OCI-M1 (cell line): ENCODE data around the gene PTPN18.

Source experiments
- DNase-seq: peaks from one replicate; lab custom pipeline; 2025; lab: John Stamatoyannopoulos, UW

The PTPN18 gene

GRCh38 chr2:130365075-130365474 lies 9.2 kb downstream of the PTPN18 start:
- no peak for DNase-seq

DNA sequence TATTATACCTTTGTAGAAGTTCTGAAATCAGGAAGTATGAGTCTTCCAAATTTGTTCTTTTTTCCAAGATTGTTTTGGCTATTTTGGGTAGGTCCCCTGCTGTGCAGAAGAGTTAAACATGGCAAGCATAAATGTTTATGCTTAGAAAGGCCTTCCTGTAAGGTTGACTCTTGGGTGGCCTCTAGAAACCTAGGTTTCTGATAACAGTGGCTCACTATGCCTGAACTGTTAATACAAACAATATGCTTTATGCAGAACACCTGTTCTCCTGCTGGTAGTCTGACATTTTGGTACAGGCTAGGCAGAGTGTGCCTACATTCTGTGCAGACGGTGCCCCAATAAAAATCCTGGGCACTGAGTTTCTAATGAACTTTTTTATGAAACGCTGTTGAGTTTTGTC lies 10.1 kb downstream of the PTPN18 start:
- no peak for DNase-seq

- no peak for DNase-seq
These were observed 10.9 kb downstream of the PTPN18 start for GRCh38 chr2:130366720-130367119.

GRCh38 chr2:130368786-130369185 lies 12.9 kb downstream of the PTPN18 start:
- no peak for DNase-seq

- no peak for DNase-seq
These were observed 13.6 kb downstream of the PTPN18 start for GRCh38 chr2:130369311-130369964.

DNA sequence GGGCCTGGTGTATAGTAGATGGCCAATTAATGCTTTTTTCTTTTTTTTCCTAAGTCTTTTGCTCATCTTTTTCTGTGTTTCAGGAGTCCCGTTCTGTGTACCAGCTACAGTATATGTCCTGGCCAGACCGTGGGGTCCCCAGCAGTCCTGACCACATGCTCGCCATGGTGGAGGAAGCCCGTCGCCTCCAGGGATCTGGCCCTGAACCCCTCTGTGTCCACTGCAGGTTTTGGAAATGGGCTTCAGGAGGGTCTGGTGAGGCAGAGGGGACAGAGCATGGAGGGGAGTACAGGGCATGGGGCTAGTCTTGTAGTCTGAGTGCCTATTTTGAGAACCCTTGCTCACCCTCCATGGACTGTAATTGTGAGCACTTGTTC lies 14.1 kb downstream of the PTPN18 start:
- DNase-seq, result no peak

DNA sequence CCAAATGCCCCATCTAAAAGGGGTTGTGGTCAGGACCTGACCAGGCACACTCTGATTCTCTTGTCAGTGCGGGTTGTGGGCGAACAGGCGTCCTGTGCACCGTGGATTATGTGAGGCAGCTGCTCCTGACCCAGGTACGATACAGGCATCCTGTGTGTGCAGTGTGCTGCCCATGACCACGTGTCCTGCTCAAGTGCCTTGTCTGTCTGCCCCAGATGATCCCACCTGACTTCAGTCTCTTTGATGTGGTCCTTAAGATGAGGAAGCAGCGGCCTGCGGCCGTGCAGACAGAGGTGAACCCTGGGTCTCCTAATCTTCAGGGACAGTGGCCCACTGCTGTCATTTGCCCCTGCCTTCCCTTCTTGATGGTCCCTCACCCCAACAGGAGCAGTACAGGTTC lies 14.6 kb downstream of the PTPN18 start:
- DNase-seq, result no peak

GRCh38 chr2:130371723-130372054 lies 15.8 kb downstream of the PTPN18 start:
- peak; percentile 86 for DNase-seq

GRCh38 chr2:130372055-130372832 lies 16.4 kb downstream of the PTPN18 start:
- DNase-seq, result peak; percentile 95

DNA sequence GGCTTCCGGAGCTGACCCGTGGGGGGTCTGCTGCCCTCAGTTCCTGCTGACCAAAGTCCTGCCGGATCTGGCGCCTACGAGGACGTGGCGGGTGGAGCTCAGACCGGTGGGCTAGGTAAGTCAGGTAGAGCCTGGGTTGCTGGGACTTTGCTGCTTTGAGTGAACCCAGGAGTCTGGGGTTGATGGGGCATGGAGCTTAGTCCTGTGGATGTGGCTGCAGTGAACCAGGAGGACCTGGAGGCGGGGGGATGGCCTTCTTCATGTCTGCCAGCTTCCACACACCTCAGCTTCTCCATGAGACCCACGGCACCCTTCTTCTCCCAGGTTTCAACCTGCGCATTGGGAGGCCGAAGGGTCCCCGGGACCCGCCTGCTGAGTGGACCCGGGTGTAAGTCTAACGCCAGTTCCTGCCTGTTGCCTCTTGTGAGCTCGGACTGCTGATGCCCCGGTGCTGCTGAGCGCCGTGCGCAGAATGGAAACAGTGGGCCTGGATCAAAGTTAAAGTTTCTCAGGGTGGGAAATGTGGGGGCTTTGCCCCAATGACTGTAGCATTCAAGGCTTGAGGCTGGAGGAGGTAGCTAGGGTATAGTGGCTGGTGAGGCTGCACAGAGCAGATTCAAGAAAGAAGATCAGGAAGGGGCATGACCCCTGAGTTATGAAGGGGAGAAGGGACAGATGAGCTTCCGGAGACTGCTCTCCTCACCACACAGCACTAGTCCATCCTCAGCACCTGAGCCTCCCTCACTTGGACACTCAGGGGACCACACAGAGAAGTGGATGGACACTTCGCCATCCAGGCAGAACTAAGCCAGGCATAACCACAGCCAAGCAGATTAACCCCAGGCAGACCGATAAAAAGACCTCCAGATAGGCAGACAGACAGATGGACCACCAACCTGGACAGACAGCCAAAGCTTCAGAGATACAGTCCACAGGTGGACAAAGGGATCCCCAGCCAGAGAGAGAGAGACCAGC lies 17.3 kb downstream of the PTPN18 start:
- no peak for DNase-seq

- no peak for DNase-seq
These were observed 18.0 kb downstream of the PTPN18 start for GRCh38 chr2:130373808-130374365.

GRCh38 chr2:130374587-130375290 lies 18.9 kb downstream of the PTPN18 start:
- no peak for DNase-seq

DNA sequence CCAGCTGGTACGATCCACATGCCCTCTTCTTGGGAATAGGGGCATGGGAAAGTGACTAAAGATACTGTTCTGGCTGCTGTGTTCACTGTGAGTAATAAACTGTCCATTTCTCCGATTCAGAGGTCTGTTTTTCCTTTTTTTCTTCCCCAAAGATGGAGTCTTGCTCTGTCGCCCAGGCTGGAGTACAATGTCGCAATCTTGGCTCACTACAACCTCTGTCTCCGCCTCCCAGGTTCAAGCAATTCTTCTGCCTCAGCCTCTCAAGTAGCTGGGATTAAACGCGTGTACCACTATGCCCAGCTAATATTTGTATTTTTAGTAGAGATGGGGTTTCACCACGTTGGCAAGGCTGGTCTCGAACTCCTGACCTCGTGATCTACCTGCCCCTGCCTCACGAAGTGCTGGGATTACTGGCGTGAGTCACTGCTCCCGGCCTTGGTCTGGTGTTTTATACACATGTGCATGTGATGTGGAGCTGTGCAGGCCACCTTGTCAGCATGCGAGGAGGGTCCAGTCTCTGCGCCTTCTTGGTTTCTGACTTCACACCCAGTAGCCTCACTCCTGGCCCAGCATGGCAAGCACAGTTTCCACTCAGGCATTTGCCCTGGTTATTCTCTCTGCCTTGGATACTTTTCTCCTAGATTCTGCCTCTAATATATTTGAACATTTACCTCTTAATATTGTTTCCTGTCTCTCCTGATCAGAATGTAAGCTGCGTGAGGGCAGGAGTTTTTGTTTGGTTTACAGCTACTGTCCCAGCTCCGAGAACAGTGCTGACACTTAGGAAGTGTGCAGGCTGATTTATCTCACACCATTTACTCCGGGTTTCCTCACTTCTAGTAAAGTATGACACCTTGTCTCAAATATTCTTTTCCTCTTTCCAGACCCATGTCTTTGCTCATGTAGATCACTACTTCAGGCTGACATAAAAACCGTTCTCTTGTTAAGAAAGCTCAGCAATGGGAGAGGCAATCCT lies 19.7 kb downstream of the PTPN18 start:
- no peak for DNase-seq

- peak; percentile 14 for DNase-seq
These were observed 20.8 kb downstream of the PTPN18 start for GRCh38 chr2:130376433-130377293.

DNA sequence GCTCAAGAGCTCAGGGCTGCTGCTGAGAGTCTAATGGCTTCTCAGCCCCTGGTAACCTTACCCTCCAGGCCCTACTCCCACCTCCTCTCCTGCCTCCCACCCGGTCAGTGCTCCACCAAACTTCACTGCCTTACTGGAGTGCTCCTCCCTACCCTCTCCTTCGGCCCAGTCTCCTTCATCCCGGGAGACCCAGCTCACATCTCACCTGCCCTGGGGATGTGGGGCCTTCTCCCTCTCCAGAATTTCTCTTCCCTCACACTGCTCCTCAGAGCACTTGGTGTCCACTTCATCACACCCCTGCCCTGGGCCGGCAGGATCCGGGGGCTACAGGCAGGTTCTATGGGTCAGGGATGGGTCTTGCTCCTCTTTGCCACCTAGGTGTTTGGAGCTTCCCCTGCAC lies 21.6 kb downstream of the PTPN18 start:
- no peak for DNase-seq

- DNase-seq, result no peak
These were observed 22.5 kb downstream of the PTPN18 start for GRCh38 chr2:130378206-130378897.

GRCh38 chr2:130378898-130379214 lies 23.0 kb downstream of the PTPN18 start:
- DNase-seq, result no peak

DNA sequence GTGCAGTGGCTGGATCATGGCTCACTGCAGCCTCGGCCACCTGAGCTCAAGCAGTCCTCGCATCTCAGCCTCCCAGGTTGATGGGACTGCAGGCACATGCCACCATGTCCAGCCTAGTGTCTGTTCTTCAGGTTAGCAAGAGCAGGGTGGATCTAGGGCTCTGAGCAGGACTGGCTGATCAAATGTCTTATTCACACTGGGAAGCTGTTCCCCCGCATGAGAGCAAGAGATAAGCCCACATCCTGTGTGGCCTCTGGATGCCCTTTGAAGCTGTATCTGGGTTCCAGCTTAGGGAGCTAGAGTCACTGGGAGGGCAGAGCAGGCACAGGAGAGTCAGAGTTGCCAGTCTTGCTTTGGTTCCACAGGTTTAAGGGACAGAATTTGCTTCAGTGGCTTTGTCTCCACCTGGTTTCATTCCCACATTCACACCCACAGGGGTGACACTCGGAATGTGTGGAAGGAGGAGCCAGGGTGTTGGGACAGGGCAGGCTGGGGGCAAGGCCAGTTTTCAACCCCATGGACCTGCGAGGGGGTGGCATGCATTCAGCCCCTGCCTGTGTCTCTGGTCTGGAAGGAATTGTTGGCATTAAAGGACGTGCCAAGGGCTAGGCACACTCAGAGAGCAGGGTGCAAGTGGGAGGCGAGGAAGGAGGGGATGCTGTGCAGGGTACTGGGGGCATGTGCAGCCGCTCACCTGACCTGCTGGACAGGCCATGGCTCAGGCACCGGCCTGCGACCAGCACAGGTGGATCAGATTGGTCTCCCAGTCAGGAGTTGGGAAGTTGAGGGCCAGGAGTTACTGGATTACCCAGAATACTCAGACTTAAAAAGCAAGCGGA lies 24.5 kb downstream of the PTPN18 start:
- peak; percentile 74 for DNase-seq
